Measurements from ENCODE around the gene SEMA5A. TPM values are rescaled to one million over a fixed set of nuclear protein-coding genes. Genes with fewer than 3 reads are reported as not detected.

The SEMA5A gene
- total RNA-seq, 2 experiments from 2014 or later = 0.48 to 0.52 TPM

- Mint-ChIP-seq H3K9me3 (peaks cover 6% of the 10 kb centered on the region), H3K27me3 (no peaks in the 10 kb centered on the region), H3K27ac (no peak overlapping the region), H3K4me1 (ENCODE audit: low read depth) (no peaks in the 10 kb centered on the region), H3K4me3 (no peak overlapping the region), H3K36me3 (peaks cover 2% of the 10 kb centered on the region)
- intact Hi-C loops (cut with micrococcal nuclease) = no loop called here
- DNase-seq = no peak
- POLR2A ChIA-PET = no interaction called here
- CTCF ChIA-PET = no interaction called here
Measured at GRCh38 chr5:9437741-9438240, 108.1 kb downstream of the SEMA5A start.

- intact Hi-C loops (cut with micrococcal nuclease) = no loop called here
Measured at GRCh38 chr5:9431496-9432258, 114.2 kb downstream of the SEMA5A start.

GRCh38 chr5:9431151-9431495, 114.8 kb downstream of the SEMA5A start:
- Mint-ChIP-seq H3K4me3 (no peak overlapping the region), H3K27ac (no peak overlapping the region), H3K9me3 (no peaks in the 10 kb centered on the region), H3K27me3 (no peaks in the 10 kb centered on the region), H3K4me1 (ENCODE audit: low read depth) (no peaks in the 10 kb centered on the region), H3K36me3 (peaks cover 2% of the 10 kb centered on the region)
- intact Hi-C loops (cut with micrococcal nuclease) = no loop called here
- DNase-seq = no peak
- POLR2A ChIA-PET = no interaction called here
- CTCF ChIA-PET = no interaction called here

More at GRCh38 chr5:9431496-9432258, 114.2 kb downstream of the SEMA5A start:
- no peak overlapping the region for H3K27ac Mint-ChIP-seq
- H3K27me3 Mint-ChIP-seq = no peaks in the 10 kb centered on the region
- H3K4me3 Mint-ChIP-seq = no peak overlapping the region
- peaks cover 2% of the 10 kb centered on the region for H3K36me3 Mint-ChIP-seq
- ChIA-PET CTCF (no interaction called here), POLR2A (no interaction called here)
- DNase-seq = no peak
- no peaks in the 10 kb centered on the region for H3K9me3 Mint-ChIP-seq
- H3K4me1 Mint-ChIP-seq (ENCODE audit: low read depth) = no peaks in the 10 kb centered on the region

GRCh38 chr5:9430306-9430705, 115.6 kb downstream of the SEMA5A start:
- Mint-ChIP-seq H3K4me1 (ENCODE audit: low read depth) (no peaks in the 10 kb centered on the region), H3K27me3 (no peaks in the 10 kb centered on the region), H3K36me3 (no peaks in the 10 kb centered on the region), H3K4me3 (no peak overlapping the region), H3K27ac (no peak overlapping the region), H3K9me3 (no peaks in the 10 kb centered on the region)
- ChIA-PET POLR2A (no interaction called here), CTCF (no interaction called here)
- intact Hi-C loops (cut with micrococcal nuclease) = no loop called here
- no peak for DNase-seq

- H3K36me3 Mint-ChIP-seq = no peaks in the 10 kb centered on the region
- no peaks in the 10 kb centered on the region for H3K4me1 Mint-ChIP-seq (ENCODE audit: low read depth)
- H3K9me3 Mint-ChIP-seq = no peaks in the 10 kb centered on the region
- no peak overlapping the region for H3K4me3 Mint-ChIP-seq
- CTCF ChIA-PET = no interaction called here
- POLR2A ChIA-PET = no interaction called here
- intact Hi-C loops (cut with micrococcal nuclease) = no loop called here
- no peak for DNase-seq
- no peak overlapping the region for H3K27ac Mint-ChIP-seq
- no peaks in the 10 kb centered on the region for H3K27me3 Mint-ChIP-seq
Measured at GRCh38 chr5:9429691-9430215, 116.1 kb downstream of the SEMA5A start.

- DNase-seq = no peak
- H3K27me3 Mint-ChIP-seq = no peaks in the 10 kb centered on the region
- no peaks in the 10 kb centered on the region for H3K9me3 Mint-ChIP-seq
- CTCF ChIA-PET = no interaction called here
- no peaks in the 10 kb centered on the region for H3K36me3 Mint-ChIP-seq
- H3K27ac Mint-ChIP-seq = no peak overlapping the region
- intact Hi-C loops (cut with micrococcal nuclease) = no loop called here
- H3K4me1 Mint-ChIP-seq (ENCODE audit: low read depth) = no peaks in the 10 kb centered on the region
- POLR2A ChIA-PET = no interaction called here
- no peak overlapping the region for H3K4me3 Mint-ChIP-seq
Measured at GRCh38 chr5:9428272-9428671, 117.6 kb downstream of the SEMA5A start.

GRCh38 chr5:9425710-9426109, 120.2 kb downstream of the SEMA5A start:
- Mint-ChIP-seq H3K27ac (no peak overlapping the region), H3K4me1 (ENCODE audit: low read depth) (no peaks in the 10 kb centered on the region), H3K4me3 (no peak overlapping the region), H3K27me3 (no peaks in the 10 kb centered on the region), H3K36me3 (no peaks in the 10 kb centered on the region), H3K9me3 (no peaks in the 10 kb centered on the region)
- intact Hi-C loops (cut with micrococcal nuclease) = no loop called here
- POLR2A ChIA-PET = no interaction called here
- CTCF ChIA-PET = no interaction called here
- DNase-seq = no peak

- CTCF ChIA-PET = no interaction called here
- H3K4me1 Mint-ChIP-seq (ENCODE audit: low read depth) = no peaks in the 10 kb centered on the region
Measured at GRCh38 chr5:9423571-9423970, 122.3 kb downstream of the SEMA5A start.

GRCh38 chr5:9421884-9422283, 124.0 kb downstream of the SEMA5A start:
- POLR2A ChIA-PET = no interaction called here

More at GRCh38 chr5:9423571-9423970, 122.3 kb downstream of the SEMA5A start:
- Mint-ChIP-seq H3K9me3 (peaks cover 11% of the 10 kb centered on the region), H3K4me3 (no peak overlapping the region), H3K36me3 (peaks cover 7% of the 10 kb centered on the region), H3K27ac (no peak overlapping the region), H3K27me3 (no peaks in the 10 kb centered on the region)
- POLR2A ChIA-PET = no interaction called here
- intact Hi-C loops (cut with micrococcal nuclease) = no loop called here
- no peak for DNase-seq

GRCh38 chr5:9419794-9420193, 126.1 kb downstream of the SEMA5A start:
- H3K36me3 Mint-ChIP-seq = peaks cover 7% of the 10 kb centered on the region
- no peak overlapping the region for H3K27ac Mint-ChIP-seq
- intact Hi-C loops (cut with micrococcal nuclease) = no loop called here
- H3K4me1 Mint-ChIP-seq (ENCODE audit: low read depth) = no peaks in the 10 kb centered on the region
- ChIA-PET POLR2A (no interaction called here), CTCF (no interaction called here)
- H3K4me3 Mint-ChIP-seq = no peak overlapping the region
- DNase-seq = no peak
- H3K9me3 Mint-ChIP-seq = peaks cover 13% of the 10 kb centered on the region
- no peaks in the 10 kb centered on the region for H3K27me3 Mint-ChIP-seq

More at GRCh38 chr5:9421884-9422283, 124.0 kb downstream of the SEMA5A start:
- Mint-ChIP-seq H3K4me1 (ENCODE audit: low read depth) (no peaks in the 10 kb centered on the region), H3K36me3 (peaks cover 7% of the 10 kb centered on the region), H3K9me3 (peaks cover 13% of the 10 kb centered on the region), H3K4me3 (no peak overlapping the region), H3K27ac (no peak overlapping the region), H3K27me3 (no peaks in the 10 kb centered on the region)
- CTCF ChIA-PET = no interaction called here
- no peak for DNase-seq
- intact Hi-C loops (cut with micrococcal nuclease) = no loop called here

- no peak overlapping the region for H3K4me3 Mint-ChIP-seq
- no peak for DNase-seq
- POLR2A ChIA-PET = no interaction called here
- peaks cover 7% of the 10 kb centered on the region for H3K36me3 Mint-ChIP-seq
- peaks cover 13% of the 10 kb centered on the region for H3K9me3 Mint-ChIP-seq
- intact Hi-C loops (cut with micrococcal nuclease) = no loop called here
- no peaks in the 10 kb centered on the region for H3K27me3 Mint-ChIP-seq
- CTCF ChIA-PET = no interaction called here
- H3K27ac Mint-ChIP-seq = no peak overlapping the region
- H3K4me1 Mint-ChIP-seq (ENCODE audit: low read depth) = no peaks in the 10 kb centered on the region
Measured at GRCh38 chr5:9415566-9415965, 130.3 kb downstream of the SEMA5A start.

GRCh38 chr5:9415091-9415490, 130.8 kb downstream of the SEMA5A start:
- intact Hi-C loops (cut with micrococcal nuclease) = no loop called here
- POLR2A ChIA-PET = no interaction called here
- CTCF ChIA-PET = no interaction called here

GRCh38 chr5:9411142-9411541, 134.7 kb downstream of the SEMA5A start:
- H3K9me3 Mint-ChIP-seq = no peaks in the 10 kb centered on the region
- intact Hi-C loops (cut with micrococcal nuclease) = no loop called here
- no peaks in the 10 kb centered on the region for H3K27me3 Mint-ChIP-seq

More at GRCh38 chr5:9415091-9415490, 130.8 kb downstream of the SEMA5A start:
- Mint-ChIP-seq H3K36me3 (peaks cover 7% of the 10 kb centered on the region), H3K4me1 (ENCODE audit: low read depth) (no peaks in the 10 kb centered on the region), H3K27me3 (no peaks in the 10 kb centered on the region), H3K9me3 (peaks cover 13% of the 10 kb centered on the region), H3K4me3 (no peak overlapping the region), H3K27ac (no peak overlapping the region)
- no peak for DNase-seq

More at GRCh38 chr5:9411142-9411541, 134.7 kb downstream of the SEMA5A start:
- ChIA-PET POLR2A (no interaction called here), CTCF (no interaction called here)
- no peak for DNase-seq
- Mint-ChIP-seq H3K36me3 (no peaks in the 10 kb centered on the region), H3K4me1 (ENCODE audit: low read depth) (peaks cover 2% of the 10 kb centered on the region), H3K4me3 (no peak overlapping the region), H3K27ac (no peak overlapping the region)
